HepG2 (cell line): ENCODE data around the gene TBC1D4. TPM values are rescaled to one million over a fixed set of nuclear protein-coding genes. Genes with fewer than 3 reads are reported as not detected.

Source experiments
- ATAC-seq: fragments of 200-7000 bp; cut with Tn5 transposase; 3 replicates; pipeline ENCODE4 v1.9.1; 2020; ENCODE audit warnings: mild to moderate bottlenecking, moderate library complexity
- BruUV-seq: library from RNA; stranded (reverse); fragments of 400-500 nt; replicated peaks from 2 replicates; lab custom pipeline; 2021; lab: Mats Ljungman, UMichigan
- CTCF ChIA-PET: fragments of 300-600 bp; formaldehyde crosslinking; extraction: SDS; loops from one replicate; lab custom pipeline; 2021; ENCODE audit warnings: low total read pairs, inconsistent platforms, low intra/inter-chr PET ratio; lab: Yijun Ruan, JAX
- POLR2A ChIA-PET: fragments of 350-600 bp; sonication (Branson Sonifier 250); formaldehyde crosslinking; loops from one replicate; lab custom pipeline; 2020; ENCODE audit warnings: antibody characterized with exemption, inconsistent platforms; lab: Yijun Ruan, JAX
- DNase-seq: peaks from one replicate; pipeline ENCODE4 v3.0.0-alpha.2; 2015; ENCODE audit warnings: low spot score
- FAIRE-seq: peaks from 3 replicates; lab custom pipeline; 2011; peaks lifted over from hg19 to GRCh38; lab: Jason Lieb, UNC
- H2AFZ ChIP-seq: one replicate; pipeline ENCODE4 v1.6.1; 2011; ENCODE audit warnings: low read length, inconsistent platforms
- H3K27ac ChIP-seq: fragments of 300-600 bp; 3 replicates; pipeline ENCODE4 v1.8.0; 2011; ENCODE audit warnings: mixed run types, mild to moderate bottlenecking, mixed read lengths, low read length, inconsistent platforms; ENCODE audit not compliant: insufficient read depth; ENCODE audit errors: extremely low read length
- H3K27me3 ChIP-seq, 2 experiments: fragments of 200-600 bp in 1 of 2; 2 replicates in 1 of 2; 3 replicates in 1 of 2; pipeline versions ENCODE4 v1.6.0 to v1.8.0; 2011; ENCODE audit warnings: low read length in 2 of 2, mild to moderate bottlenecking in 2 of 2, moderate library complexity in 2 of 2, inconsistent platforms in 1 of 2; ENCODE audit not compliant: insufficient read depth in 2 of 2, control insufficient read depth in 1 of 2
- H3K36me3 ChIP-seq, 2 experiments: fragments of 200-600 bp in 1 of 2; replicated peaks in 1 of 2; 2 replicates in 1 of 2; 3 replicates in 1 of 2; pipeline versions ENCODE4 v1.5.1 to v1.8.0; 2011; ENCODE audit warnings: low read length in 2 of 2, inconsistent platforms in 1 of 2; ENCODE audit not compliant: insufficient read depth in 2 of 2, control insufficient read depth in 1 of 2
- H3K4me1 ChIP-seq: 2 replicates; pipeline ENCODE4 v1.5.1; 2012; ENCODE audit warnings: low read length, inconsistent platforms; ENCODE audit not compliant: insufficient read depth
- H3K4me2 ChIP-seq: 2 replicates; pipeline ENCODE4 v1.6.0; 2011; ENCODE audit warnings: low read depth, low read length, inconsistent platforms
- H3K4me3 ChIP-seq, 3 experiments: fragments of 200-600 bp in 1 of 3; sonication (generic), shearing (Covaris generic) in 1 of 3; replicated peaks in 1 of 3; 2 replicates each; pipeline ENCODE4 v1.5.1; 2011 to 2016; ENCODE audit warnings: low read length in 3 of 3, inconsistent platforms in 2 of 3, low read depth in 2 of 3, mild to moderate bottlenecking in 2 of 3, control low read depth in 1 of 3, mixed read lengths in 1 of 3; ENCODE audit not compliant: insufficient read depth in 1 of 3
- H3K79me2 ChIP-seq: one replicate; pipeline ENCODE4 v1.6.1; 2011; ENCODE audit warnings: low read length, inconsistent platforms; ENCODE audit not compliant: insufficient read depth
- H3K9ac ChIP-seq: 2 replicates; pipeline ENCODE4 v1.6.0; 2011; ENCODE audit warnings: mild to moderate bottlenecking, low read depth, low read length, inconsistent platforms; ENCODE audit not compliant: insufficient read depth
- H3K9me3 ChIP-seq: 2 replicates; pipeline ENCODE4 v1.5.1; 2012; ENCODE audit warnings: mild to moderate bottlenecking, low read length
- H4K20me1 ChIP-seq: 2 replicates; pipeline ENCODE4 v1.6.0; 2011; ENCODE audit warnings: inconsistent platforms, mild to moderate bottlenecking, low read length, moderate library complexity; ENCODE audit not compliant: insufficient read depth
- ASH2L ChIP-seq: fragments of 300-600, 200-600 bp; sonication (generic); IDR thresholded peaks from 2 replicates; pipeline ENCODE4 v1.7.0; 2017; ENCODE audit warnings: low read depth, mild to moderate bottlenecking, moderate library complexity, mixed read lengths, low read length; ENCODE audit not compliant: insufficient read length
- FOXP4 ChIP-seq: sonication (generic); formaldehyde crosslinking; IDR thresholded peaks from 2 replicates; pipeline ENCODE4 v1.4.0; 2020; ENCODE audit warnings: missing genetic modification reagents
- NFKBIZ ChIP-seq: IDR thresholded peaks from 2 replicates; pipeline ENCODE4 v1.6.1; 2018; ENCODE audit warnings: missing genetic modification reagents, missing compliant biosample characterization
- NR2C2 ChIP-seq: sonication (generic); formaldehyde crosslinking; IDR thresholded peaks from 2 replicates; pipeline ENCODE4 v1.4.0; 2020; ENCODE audit warnings: missing genetic modification reagents, mild to moderate bottlenecking, moderate library complexity, borderline replicate concordance
- PTBP1 ChIP-seq: fragments of 200-400 bp; formaldehyde crosslinking; IDR thresholded peaks from 2 replicates; pipeline ENCODE4 v1.6.1; 2018; ENCODE audit warnings: low read length, low read depth; ENCODE audit not compliant: poor library complexity, severe bottlenecking
- ZNF446 ChIP-seq: sonication (generic); formaldehyde crosslinking; IDR thresholded peaks from 2 replicates; pipeline ENCODE4 v1.5.0; 2020; ENCODE audit warnings: mild to moderate bottlenecking, missing genetic modification reagents
- ZNF614 ChIP-seq: IDR thresholded peaks from 2 replicates; pipeline ENCODE4 v1.6.1; 2018; ENCODE audit warnings: missing biosample characterization, missing genetic modification reagents, inconsistent platforms, borderline replicate concordance
- WGBS: methylation state at CpG from one replicate; pipeline ENCODE4 v1.1.6; 2017; ENCODE audit warnings: low lambda C conversion rate; 5-methylcytosine and 5-hydroxymethylcytosine counted together
- in situ Hi-C: cut with HindIII; loops from 2 replicates; pipeline ENCODE4 v1.10.0; 2017; ENCODE audit warnings: low pct_unique_long_range_greater_than_20kb; ENCODE audit not compliant: extremely low pct_ligation_motif_present
- intact Hi-C: fragments of 100-400 bp; cut with micrococcal nuclease; formaldehyde crosslinking; loops from one replicate; pipeline ENCODE4 v1.10.0; 2022; ENCODE audit not compliant: unreplicated experiment
- polyA plus RNA-seq, 8 experiments: library from polyadenylated mRNA; depleted of rRNA in 3 of 8; stranded (reverse) in 7 of 8; unstranded in 1 of 8; fragments of >200 nt; fragmentation: Illumina TruSeq in 4 of 8; extraction: Trizol in 4 of 8; gene quantifications; 2 replicates each; pipeline versions ENCODE4 v1.2.1 to v1.2.3, GENCODE V29; 2011 to 2016; ENCODE audit warnings: low read depth in 4 of 8, missing spikeins in 1 of 8, mixed read lengths in 1 of 8; ENCODE audit not compliant: insufficient read depth in 1 of 8
- total RNA-seq, 5 experiments: library from RNA; depleted of rRNA; stranded (reverse); fragments of >200 nt; fragmentation: Illumina TruSeq; extraction: Trizol; gene quantifications; 2 replicates each; pipeline ENCODE4 v1.2.3, GENCODE V29; 2016; ENCODE audit warnings: low read depth in 1 of 5
- TF ChIP-seq, protein P1 (sequence below): IDR thresholded peaks from 2 replicates; pipeline ENCODE4 v1.4.0; 2020; ENCODE audit warnings: mild to moderate bottlenecking, missing genetic modification reagents

The TBC1D4 gene
- total and polyA plus RNA-seq, 2 of the 13 experiments (the other 11 are each of a cell fraction or from before 2014, with no cell fraction given): 35.9 to 64.4 TPM

DNA sequence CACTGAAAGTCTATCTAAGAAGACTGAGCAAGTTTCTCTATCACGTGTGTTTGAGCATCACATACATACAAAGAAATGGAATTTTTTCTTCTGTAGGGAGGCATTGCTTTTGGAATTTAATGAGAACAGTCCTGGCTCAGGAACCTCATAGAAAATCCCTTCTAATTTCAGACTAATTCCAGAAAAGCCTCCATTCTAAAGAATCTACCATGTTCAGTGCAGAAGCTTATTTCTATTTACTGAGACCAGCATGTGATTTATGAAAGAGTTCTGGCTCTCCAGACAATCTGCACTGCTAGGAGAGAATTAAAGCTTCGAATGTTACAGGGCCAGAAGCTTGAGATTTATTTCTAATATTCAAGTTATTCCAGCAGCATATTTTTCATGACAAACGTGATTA is 186.8 kb downstream of the TBC1D4 start:
- Histone ChIP-seq H3K4me1 (peaks cover 10% of the 10 kb centered on the region), H4K20me1 (no peaks in the 10 kb centered on the region), H3K4me2 (no peak overlapping the region), H3K79me2 (no peaks in the 10 kb centered on the region), H3K9me3 (no peaks in the 10 kb centered on the region), H3K27ac (no peak overlapping the region), H2AFZ (no peak overlapping the region), H3K9ac (no peak overlapping the region), H3K36me3 (peaks cover 17 to 57% of the 10 kb centered on the region in 2 experiments), H3K27me3 (no peaks in the 10 kb centered on the region), H3K4me3 (no peak overlapping the region)
- intact Hi-C loops: no loop called here
- WGBS: 81% methylated on average over 3 of the region's 3 CpGs
- no TSS peak for BruUV-seq
- DNase-seq (no peak), FAIRE-seq (no peak), ATAC-seq (no peak)
- TF ChIP-seq NR2C2 (CRISPR knock-in tag) (no peak), ZNF614 (CRISPR knock-in tag) (no peak), NFKBIZ (CRISPR knock-in tag) (no peak), PTBP1 (no peak), FOXP4 (CRISPR knock-in tag) (no peak), ZNF446 (CRISPR knock-in tag) (no peak), ASH2L (no peak)
- TF ChIP-seq, protein P1, sequence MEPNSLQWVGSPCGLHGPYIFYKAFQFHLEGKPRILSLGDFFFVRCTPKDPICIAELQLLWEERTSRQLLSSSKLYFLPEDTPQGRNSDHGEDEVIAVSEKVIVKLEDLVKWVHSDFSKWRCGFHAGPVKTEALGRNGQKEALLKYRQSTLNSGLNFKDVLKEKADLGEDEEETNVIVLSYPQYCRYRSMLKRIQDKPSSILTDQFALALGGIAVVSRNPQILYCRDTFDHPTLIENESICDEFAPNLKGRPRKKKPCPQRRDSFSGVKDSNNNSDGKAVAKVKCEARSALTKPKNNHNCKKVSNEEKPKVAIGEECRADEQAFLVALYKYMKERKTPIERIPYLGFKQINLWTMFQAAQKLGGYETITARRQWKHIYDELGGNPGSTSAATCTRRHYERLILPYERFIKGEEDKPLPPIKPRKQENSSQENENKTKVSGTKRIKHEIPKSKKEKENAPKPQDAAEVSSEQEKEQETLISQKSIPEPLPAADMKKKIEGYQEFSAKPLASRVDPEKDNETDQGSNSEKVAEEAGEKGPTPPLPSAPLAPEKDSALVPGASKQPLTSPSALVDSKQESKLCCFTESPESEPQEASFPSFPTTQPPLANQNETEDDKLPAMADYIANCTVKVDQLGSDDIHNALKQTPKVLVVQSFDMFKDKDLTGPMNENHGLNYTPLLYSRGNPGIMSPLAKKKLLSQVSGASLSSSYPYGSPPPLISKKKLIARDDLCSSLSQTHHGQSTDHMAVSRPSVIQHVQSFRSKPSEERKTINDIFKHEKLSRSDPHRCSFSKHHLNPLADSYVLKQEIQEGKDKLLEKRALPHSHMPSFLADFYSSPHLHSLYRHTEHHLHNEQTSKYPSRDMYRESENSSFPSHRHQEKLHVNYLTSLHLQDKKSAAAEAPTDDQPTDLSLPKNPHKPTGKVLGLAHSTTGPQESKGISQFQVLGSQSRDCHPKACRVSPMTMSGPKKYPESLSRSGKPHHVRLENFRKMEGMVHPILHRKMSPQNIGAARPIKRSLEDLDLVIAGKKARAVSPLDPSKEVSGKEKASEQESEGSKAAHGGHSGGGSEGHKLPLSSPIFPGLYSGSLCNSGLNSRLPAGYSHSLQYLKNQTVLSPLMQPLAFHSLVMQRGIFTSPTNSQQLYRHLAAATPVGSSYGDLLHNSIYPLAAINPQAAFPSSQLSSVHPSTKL (CRISPR knock-in tag): no peak
- CTCF ChIA-PET: no interaction called here
- POLR2A ChIA-PET: no interaction called here
- in situ Hi-C loops: no loop called here
